Measurements from ENCODE around the gene HBD.
"Not testable (repeated sequence)": the region's sequence is repeated elsewhere in the genome, so short reads cannot be mapped to it uniquely, and the experiment has no call there.

HBD gene

DNA sequence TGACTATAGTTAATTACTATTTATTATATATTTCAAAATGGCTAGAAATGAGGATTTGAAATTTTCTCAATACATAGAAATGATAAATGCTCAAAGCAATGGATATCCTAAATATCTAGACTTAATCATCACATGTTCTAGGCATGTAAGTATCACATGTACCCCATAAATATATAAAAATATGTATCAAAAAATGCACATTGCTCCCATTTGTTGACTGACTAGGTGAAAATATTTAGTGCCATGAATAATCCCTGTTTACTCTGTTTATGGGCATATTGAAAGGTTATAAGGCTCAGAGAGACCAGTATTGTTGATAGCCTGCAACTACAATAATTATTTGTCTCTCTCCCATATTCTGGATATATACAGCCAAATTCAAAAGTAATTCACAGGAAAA lies 32.3 kb upstream of the HBD start:
- H3K4me3 Mint-ChIP-seq, result no peak overlapping the region
- H3K27me3 Mint-ChIP-seq, result no peaks in the 10 kb centered on the region
- intact Hi-C loops (cut with micrococcal nuclease), result no loop called here
- no peak overlapping the region for H3K27ac Mint-ChIP-seq
- H3K9me3 Mint-ChIP-seq, result no peaks in the 10 kb centered on the region
- H3K36me3 Mint-ChIP-seq (ENCODE audit: low read depth), result no peaks in the 10 kb centered on the region
- no peaks in the 10 kb centered on the region for H3K4me1 Mint-ChIP-seq (ENCODE audit: low read depth)

DNA sequence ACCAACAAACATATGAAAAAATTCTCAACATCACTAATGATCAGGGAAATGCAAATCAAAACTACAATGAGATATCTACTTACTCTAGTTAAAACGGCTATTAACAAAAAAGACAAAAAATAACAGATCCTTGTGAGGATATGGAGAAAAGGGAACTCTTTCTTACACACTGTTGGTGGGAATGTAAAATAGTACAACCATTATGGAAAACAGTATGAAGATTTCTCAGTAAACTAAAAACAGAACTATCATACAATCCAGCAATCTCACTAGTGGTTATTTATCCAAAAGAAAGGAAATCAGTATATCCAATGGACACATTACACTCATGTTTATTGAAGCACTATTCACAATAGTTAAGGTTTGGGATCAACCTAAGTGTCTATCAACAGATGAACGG lies 31.5 kb upstream of the HBD start:
- intact Hi-C loops (cut with micrococcal nuclease), result no loop called here
- H3K4me1 Mint-ChIP-seq (ENCODE audit: low read depth), result no peaks in the 10 kb centered on the region
- H3K27me3 Mint-ChIP-seq, result no peaks in the 10 kb centered on the region
- no peaks in the 10 kb centered on the region for H3K36me3 Mint-ChIP-seq (ENCODE audit: low read depth)
- no peaks in the 10 kb centered on the region for H3K9me3 Mint-ChIP-seq
- no peak overlapping the region for H3K27ac Mint-ChIP-seq
- H3K4me3 Mint-ChIP-seq, result no peak overlapping the region

DNA sequence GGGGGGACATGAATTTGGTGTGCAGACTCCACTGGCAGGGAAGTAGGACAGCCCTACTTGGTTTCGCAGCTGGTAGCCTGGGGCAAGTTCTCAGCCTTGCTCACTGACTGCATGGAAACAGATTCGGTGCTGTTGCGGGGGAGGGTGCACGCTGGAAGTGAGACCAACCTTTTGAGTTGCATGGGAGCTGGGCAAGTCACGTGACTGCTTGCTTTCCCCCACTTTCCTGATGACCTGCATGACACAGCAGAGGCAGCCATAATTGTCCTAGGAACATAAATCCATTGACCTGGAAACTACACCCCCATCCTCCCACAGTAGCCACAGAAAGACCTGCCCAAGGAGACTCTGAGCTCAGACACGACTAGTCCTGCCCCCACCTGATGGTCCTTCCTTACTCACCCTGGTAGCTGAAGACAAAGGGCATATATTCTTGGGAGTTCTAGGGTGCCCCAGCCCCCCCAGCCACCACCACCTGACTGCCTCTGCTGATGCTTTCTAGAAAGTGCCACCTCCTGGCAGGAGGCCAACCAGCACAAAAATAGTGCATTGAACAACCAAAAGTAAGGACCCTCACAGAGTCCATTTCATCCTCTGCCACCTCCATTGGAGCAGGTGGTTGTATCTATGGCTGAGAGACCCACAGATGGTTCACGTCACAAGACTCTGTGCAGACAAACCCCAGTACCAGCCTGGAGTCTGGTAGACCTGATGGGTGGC lies 24.4 kb upstream of the HBD start:
- intact Hi-C loops (cut with micrococcal nuclease), result no loop called here
- no peaks in the 10 kb centered on the region for H3K36me3 Mint-ChIP-seq (ENCODE audit: low read depth)
- no peaks in the 10 kb centered on the region for H3K27me3 Mint-ChIP-seq
- H3K9me3 Mint-ChIP-seq, result no peaks in the 10 kb centered on the region
- no peak overlapping the region for H3K27ac Mint-ChIP-seq
- no peaks in the 10 kb centered on the region for H3K4me1 Mint-ChIP-seq (ENCODE audit: low read depth)
- no peak overlapping the region for H3K4me3 Mint-ChIP-seq

DNA sequence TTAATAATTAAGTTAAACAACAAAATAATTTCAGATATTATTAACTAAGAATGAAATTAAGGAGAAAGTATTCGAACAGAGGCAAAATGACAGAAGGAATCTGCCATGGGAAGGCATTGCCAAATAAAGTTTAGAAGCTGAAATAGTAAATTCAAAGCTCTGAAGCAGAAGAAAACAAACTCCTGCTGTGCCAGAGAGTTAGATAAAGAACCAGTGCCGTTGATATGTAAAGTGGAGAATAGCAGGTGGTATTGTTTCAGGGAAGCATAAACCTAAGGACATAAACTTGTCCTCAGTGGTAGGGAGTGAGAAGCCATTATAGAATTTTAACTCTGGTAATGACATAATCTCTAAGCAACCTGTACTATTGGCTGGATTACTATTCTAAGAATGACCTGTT lies 23.0 kb upstream of the HBD start:
- intact Hi-C loops (cut with micrococcal nuclease), result no loop called here
- H3K36me3 Mint-ChIP-seq (ENCODE audit: low read depth), result no peaks in the 10 kb centered on the region
- H3K4me1 Mint-ChIP-seq (ENCODE audit: low read depth), result no peaks in the 10 kb centered on the region
- H3K27ac Mint-ChIP-seq, result no peak overlapping the region
- H3K9me3 Mint-ChIP-seq, result no peaks in the 10 kb centered on the region
- no peaks in the 10 kb centered on the region for H3K27me3 Mint-ChIP-seq
- no peak overlapping the region for H3K4me3 Mint-ChIP-seq

DNA sequence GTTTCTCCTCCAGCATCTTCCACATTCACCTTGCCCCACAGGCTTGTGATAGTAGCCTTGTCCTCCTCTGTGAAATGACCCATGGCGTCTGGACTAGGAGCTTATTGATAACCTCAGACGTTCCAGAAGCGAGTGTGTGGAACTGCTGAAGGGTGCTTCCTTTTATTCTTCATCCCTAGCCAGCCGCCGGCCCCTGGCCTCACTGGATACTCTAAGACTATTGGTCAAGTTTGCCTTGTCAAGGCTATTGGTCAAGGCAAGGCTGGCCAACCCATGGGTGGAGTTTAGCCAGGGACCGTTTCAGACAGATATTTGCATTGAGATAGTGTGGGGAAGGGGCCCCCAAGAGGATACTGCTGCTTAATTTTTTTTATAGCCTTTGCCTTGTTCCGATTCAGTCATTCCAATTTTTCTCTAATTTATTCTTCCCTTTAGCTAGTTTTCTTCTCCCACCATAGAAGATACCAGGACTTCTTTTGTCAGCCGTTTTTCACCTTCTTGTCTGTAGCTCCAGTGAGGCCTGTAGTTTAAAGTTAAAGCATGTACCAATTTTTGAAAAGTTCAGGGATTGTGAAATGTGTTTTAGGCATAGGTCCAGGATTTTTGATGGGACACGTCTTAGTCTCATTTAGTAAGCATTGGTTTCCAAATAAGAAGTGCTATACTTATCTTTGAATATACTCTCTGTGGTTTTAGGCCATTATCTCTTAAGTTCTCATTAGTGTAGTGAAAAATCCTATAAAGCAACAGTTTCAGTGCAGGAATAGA lies 20.5 kb upstream of the HBD start, which contains the start of gene HBG2:
Gene HBG2 (minus strand): TSS at position 136 of the 768 bp plus-strand sequence. CDS start 53 bp downstream, at position 83.
- intact Hi-C loops (cut with micrococcal nuclease); H3K4me1 Mint-ChIP-seq (ENCODE audit: low read depth); H3K27ac Mint-ChIP-seq; H3K36me3 Mint-ChIP-seq (ENCODE audit: low read depth); H3K27me3 Mint-ChIP-seq; H3K9me3 Mint-ChIP-seq; H3K4me3 Mint-ChIP-seq: not testable (repeated sequence)

DNA sequence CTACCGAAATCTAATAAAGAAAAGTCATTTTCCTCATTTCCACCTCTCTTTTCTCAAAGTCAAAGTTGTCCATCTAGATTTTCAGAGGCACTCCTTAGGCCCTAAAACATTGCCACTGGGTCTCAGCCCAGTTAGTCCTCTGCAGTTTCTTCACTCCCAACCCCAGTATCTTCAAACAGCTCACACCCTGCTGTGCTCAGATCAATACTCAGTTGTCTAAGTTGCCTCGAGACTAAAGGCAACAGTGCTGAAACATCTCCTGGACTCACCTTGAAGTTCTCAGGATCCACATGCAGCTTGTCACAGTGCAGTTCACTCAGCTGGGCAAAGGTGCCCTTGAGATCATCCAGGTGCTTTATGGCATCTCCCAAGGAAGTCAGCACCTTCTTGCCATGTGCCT lies 19.7 kb upstream of the HBD start:
- not testable (repeated sequence) for H3K9me3 Mint-ChIP-seq

DNA sequence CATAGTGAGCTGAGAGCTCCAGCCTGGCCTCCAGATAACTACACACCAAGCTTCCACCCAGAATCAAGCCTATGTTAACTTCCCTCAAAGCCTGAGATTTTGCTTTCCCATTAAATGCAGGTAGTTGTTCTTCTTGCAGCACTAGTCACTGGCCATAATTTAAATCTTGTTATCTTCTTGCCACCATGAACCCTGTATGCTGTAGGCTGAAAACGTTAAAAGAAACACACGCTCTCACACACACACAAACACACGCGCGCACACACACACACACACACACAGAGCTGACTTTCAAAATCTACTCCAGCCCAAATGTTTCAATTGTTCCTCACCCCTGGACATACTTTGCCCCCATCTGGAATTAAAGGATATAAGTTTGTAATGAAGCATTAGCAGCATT lies 19.2 kb upstream of the HBD start:
- intact Hi-C loops (cut with micrococcal nuclease); H3K27me3 Mint-ChIP-seq; H3K4me1 Mint-ChIP-seq (ENCODE audit: low read depth); H3K9me3 Mint-ChIP-seq; H3K36me3 Mint-ChIP-seq (ENCODE audit: low read depth); H3K4me3 Mint-ChIP-seq; H3K27ac Mint-ChIP-seq: not testable (repeated sequence)

More for the DNA sequence above, 19.7 kb upstream of the HBD start:
- H3K36me3 Mint-ChIP-seq (ENCODE audit: low read depth); H3K4me3 Mint-ChIP-seq; H3K27ac Mint-ChIP-seq; H3K4me1 Mint-ChIP-seq (ENCODE audit: low read depth); H3K27me3 Mint-ChIP-seq; intact Hi-C loops (cut with micrococcal nuclease): not testable (repeated sequence)

DNA sequence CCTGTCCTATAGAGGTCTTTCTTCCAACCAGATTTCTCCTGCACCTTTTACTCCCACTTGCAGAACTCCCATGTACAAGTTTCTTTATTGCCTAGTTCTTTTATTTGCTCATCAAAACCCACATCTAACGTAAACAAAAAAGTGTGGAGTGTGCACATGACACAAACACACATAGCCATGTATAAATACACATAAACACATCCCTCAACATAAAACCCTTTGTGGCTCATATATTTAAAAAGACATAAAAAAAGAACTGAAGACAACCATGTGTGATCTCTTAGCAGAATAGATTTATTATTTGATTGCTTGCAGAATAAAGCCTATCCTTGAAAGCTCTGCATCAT lies 18.6 kb upstream of the HBD start:
- intact Hi-C loops (cut with micrococcal nuclease), result no loop called here
- Mint-ChIP-seq H3K4me3 (no peak overlapping the region), H3K36me3 (ENCODE audit: low read depth) (no peaks in the 10 kb centered on the region), H3K27ac (no peak overlapping the region), H3K27me3 (no peaks in the 10 kb centered on the region), H3K4me1 (ENCODE audit: low read depth) (no peaks in the 10 kb centered on the region), H3K9me3 (no peaks in the 10 kb centered on the region)

DNA sequence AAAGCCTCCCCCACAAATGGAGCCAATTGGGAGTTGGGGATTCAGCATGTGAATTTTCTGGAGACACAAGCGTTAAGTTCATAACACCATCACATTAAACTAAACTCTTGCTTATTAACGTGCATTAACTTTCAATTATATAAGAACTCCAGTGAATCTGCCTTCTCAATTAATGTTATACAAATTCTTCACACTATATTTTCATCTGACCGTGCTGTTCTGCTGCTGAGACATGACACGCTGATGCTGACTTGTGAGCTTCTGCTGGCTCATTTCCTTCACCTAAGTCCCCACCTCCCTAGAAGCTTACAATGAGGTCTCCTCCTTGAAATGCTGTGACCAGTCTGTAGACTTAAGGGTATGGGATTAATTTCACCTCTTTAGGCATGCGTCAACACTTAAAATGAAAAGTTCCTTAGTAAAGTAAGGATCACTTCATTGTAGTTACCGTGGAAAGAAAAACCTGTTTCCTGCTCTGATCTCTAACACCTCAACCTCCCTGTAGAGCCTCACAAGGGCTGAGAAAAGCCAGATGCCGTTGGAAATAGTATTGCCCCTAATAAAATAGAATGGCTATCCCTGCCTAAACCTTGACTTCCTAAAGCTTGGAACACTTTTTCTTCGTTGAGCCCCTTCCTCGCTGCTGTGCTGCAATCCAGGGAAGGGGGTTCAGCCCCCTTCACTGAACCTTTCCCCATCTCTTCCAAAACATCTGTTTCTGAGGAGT lies 18.1 kb upstream of the HBD start:
- Mint-ChIP-seq H3K27me3 (no peaks in the 10 kb centered on the region), H3K27ac (no peak overlapping the region), H3K4me1 (ENCODE audit: low read depth) (no peaks in the 10 kb centered on the region), H3K36me3 (ENCODE audit: low read depth) (no peaks in the 10 kb centered on the region), H3K4me3 (no peak overlapping the region), H3K9me3 (no peaks in the 10 kb centered on the region)
- intact Hi-C loops (cut with micrococcal nuclease), result no loop called here

DNA sequence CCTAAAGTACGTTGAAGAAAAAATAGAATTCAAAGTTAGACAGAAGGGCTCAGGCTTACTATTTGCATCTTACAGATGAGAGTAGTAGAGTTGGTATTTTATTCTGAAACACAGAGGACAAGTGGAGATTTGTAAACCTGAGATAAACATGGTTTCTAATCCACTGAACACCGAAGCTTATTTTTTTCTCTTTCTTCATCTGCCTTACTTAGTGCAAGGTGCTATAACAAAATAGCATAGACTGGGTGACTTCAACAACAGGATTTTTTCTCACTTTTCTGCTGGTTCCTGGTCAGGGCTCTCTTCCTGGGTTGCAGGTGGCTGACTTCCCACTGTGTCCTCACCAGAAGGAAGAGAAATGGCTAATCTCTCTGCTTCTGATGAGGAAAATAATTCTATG lies 17.5 kb upstream of the HBD start:
- Mint-ChIP-seq H3K27me3 (no peaks in the 10 kb centered on the region), H3K27ac (no peak overlapping the region), H3K4me3 (no peak overlapping the region), H3K36me3 (ENCODE audit: low read depth) (no peaks in the 10 kb centered on the region), H3K9me3 (no peaks in the 10 kb centered on the region), H3K4me1 (ENCODE audit: low read depth) (no peaks in the 10 kb centered on the region)
- intact Hi-C loops (cut with micrococcal nuclease), result no loop called here

DNA sequence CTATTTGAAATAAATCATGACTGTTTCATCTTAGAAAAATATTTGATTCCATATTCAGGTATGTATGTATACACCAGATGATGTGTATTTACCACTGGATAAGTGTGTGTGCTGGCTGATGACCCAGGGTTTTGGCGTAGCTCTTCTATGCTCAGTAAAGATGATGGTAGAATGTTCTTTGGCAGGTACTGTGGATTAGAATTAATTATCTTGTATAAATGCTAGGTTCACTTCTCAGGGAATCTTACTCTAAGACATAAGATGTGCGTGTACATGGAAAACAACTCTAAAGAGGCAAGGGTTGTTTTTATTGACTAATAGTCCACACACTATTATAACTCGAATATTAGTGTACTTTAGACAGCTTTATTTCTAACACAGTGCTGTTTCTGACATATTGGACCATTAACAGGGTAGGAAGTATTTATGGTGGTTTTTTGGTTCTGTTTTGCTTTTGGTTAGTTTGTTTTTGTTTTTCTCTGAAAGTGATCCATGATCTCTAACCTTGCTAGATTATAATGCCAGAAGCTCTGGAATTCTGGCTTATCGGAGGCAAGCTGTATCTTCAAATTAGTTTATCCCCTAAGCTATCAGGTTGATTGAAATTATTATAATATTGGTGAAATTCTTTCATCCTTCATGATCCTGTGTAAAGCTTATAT lies 16.4 kb upstream of the HBD start:
- no peaks in the 10 kb centered on the region for H3K9me3 Mint-ChIP-seq
- H3K4me1 Mint-ChIP-seq (ENCODE audit: low read depth), result no peaks in the 10 kb centered on the region
- intact Hi-C loops (cut with micrococcal nuclease), result no loop called here
- no peaks in the 10 kb centered on the region for H3K36me3 Mint-ChIP-seq (ENCODE audit: low read depth)
- H3K27ac Mint-ChIP-seq, result no peak overlapping the region
- no peak overlapping the region for H3K4me3 Mint-ChIP-seq
- no peaks in the 10 kb centered on the region for H3K27me3 Mint-ChIP-seq

DNA sequence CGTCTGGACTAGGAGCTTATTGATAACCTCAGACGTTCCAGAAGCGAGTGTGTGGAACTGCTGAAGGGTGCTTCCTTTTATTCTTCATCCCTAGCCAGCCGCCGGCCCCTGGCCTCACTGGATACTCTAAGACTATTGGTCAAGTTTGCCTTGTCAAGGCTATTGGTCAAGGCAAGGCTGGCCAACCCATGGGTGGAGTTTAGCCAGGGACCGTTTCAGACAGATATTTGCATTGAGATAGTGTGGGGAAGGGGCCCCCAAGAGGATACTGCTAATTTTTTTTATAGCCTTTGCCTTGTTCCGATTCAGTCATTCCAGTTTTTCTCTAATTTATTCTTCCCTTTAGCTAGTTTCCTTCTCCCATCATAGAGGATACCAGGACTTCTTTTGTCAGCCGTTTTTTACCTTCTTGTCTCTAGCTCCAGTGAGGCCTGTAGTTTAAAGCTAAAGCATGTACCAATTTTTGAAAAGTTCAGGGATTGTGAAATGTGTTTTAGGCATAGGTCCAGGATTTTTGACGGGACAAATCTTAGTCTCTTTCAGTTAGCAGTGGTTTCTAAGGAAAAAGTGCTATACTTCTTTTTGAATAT lies 15.6 kb upstream of the HBD start, which contains the start of gene HBG1:
Gene HBG1 (minus strand): TSS at position 51 of the 590 bp plus-strand sequence. CDS start 53 bp downstream, outside the sequence.
- H3K4me1 Mint-ChIP-seq (ENCODE audit: low read depth); H3K9me3 Mint-ChIP-seq; H3K27me3 Mint-ChIP-seq; H3K27ac Mint-ChIP-seq; H3K4me3 Mint-ChIP-seq; H3K36me3 Mint-ChIP-seq (ENCODE audit: low read depth); intact Hi-C loops (cut with micrococcal nuclease): not testable (repeated sequence)

DNA sequence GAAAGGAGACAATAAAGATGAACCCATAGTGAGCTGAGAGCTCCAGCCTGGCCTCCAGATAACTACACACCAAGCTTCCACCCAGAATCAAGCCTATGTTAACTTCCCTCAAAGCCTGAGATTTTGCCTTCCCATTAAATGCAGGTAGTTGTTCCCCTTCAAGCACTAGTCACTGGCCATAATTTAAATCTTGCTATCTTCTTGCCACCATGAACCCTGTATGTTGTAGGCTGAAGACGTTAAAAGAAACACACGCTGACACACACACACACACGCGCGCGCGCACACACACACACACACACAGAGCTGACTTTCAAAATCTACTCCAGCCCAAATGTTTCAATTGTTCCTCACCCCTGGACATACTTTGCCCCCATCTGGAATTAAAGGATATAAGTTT lies 14.2 kb upstream of the HBD start:
- H3K27me3 Mint-ChIP-seq; H3K36me3 Mint-ChIP-seq (ENCODE audit: low read depth); H3K4me1 Mint-ChIP-seq (ENCODE audit: low read depth); H3K9me3 Mint-ChIP-seq; H3K27ac Mint-ChIP-seq; intact Hi-C loops (cut with micrococcal nuclease); H3K4me3 Mint-ChIP-seq: not testable (repeated sequence)
